Ishikawa (cell line): ENCODE results near the gene TMC7.

ENCODE experiments used
- CEBPB ChIP-seq: IDR thresholded peaks from 2 replicates; pipeline ENCODE4 v1.6.1; 2012
- CREB1 ChIP-seq: IDR thresholded peaks from 2 replicates; pipeline ENCODE4 v1.6.1; 2012; ENCODE audit warnings: low read depth
- EGR1 ChIP-seq: IDR thresholded peaks from 2 replicates; pipeline ENCODE4 v1.6.1; 2012
- EP300 ChIP-seq: IDR thresholded peaks from 2 replicates; pipeline ENCODE4 v1.6.1; 2012; ENCODE audit warnings: borderline replicate concordance
- NFIC ChIP-seq: IDR thresholded peaks from 2 replicates; pipeline ENCODE4 v1.6.1; 2012
- RAD21 ChIP-seq: IDR thresholded peaks from 2 replicates; pipeline ENCODE4 v1.6.1; 2012; ENCODE audit warnings: low read depth
- REST ChIP-seq: IDR thresholded peaks from 2 replicates; pipeline ENCODE4 v1.6.1; 2012; ENCODE audit warnings: low read depth, mild to moderate bottlenecking
- TAF1 ChIP-seq: IDR thresholded peaks from 2 replicates; pipeline ENCODE4 v1.6.1; 2012; ENCODE audit warnings: low read depth, mild to moderate bottlenecking
- YY1 ChIP-seq: IDR thresholded peaks from 2 replicates; pipeline ENCODE4 v1.6.1; 2012; ENCODE audit warnings: low read depth
- ZBTB7A ChIP-seq: IDR thresholded peaks from 2 replicates; pipeline ENCODE4 v1.6.1; 2012; ENCODE audit warnings: low read depth
- TF ChIP-seq, protein P1 (sequence below): IDR thresholded peaks from 2 replicates; pipeline ENCODE4 v1.6.1; 2012

GRCh38 chr16:19093631-19094541 is 110.2 kb downstream of the TMC7 start:
- no peak for TF ChIP-seq EGR1
- TF ChIP-seq TAF1: no peak
- no peak for TF ChIP-seq CEBPB
- TF ChIP-seq YY1: no peak
- TF ChIP-seq EP300: no peak
- no peak for TF ChIP-seq REST
- no peak for TF ChIP-seq NFIC
- TF ChIP-seq RAD21: no peak
- TF ChIP-seq, protein P1, sequence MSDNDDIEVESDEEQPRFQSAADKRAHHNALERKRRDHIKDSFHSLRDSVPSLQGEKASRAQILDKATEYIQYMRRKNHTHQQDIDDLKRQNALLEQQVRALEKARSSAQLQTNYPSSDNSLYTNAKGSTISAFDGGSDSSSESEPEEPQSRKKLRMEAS: no peak
- no peak for TF ChIP-seq CREB1
- TF ChIP-seq ZBTB7A: no peak
